GM21723 (cell line): ENCODE data around the gene P2RY6.

Source experiments
- ATAC-seq: cut with Tn5 transposase; IDR thresholded peaks from one replicate; pipeline ENCODE4 v1.9.1; 2021; ENCODE audit warnings: mild to moderate bottlenecking, moderate library complexity; ENCODE audit not compliant: unreplicated experiment

P2RY6 gene

GRCh38 chr11:73295241-73295995, 23.3 kb downstream of the P2RY6 start:
- no peak for ATAC-seq

GRCh38 chr11:73295996-73296318, 23.8 kb downstream of the P2RY6 start:
- ATAC-seq = no peak

- no peak for ATAC-seq
These were observed 24.5 kb downstream of the P2RY6 start for GRCh38 chr11:73296501-73297230.

- no peak for ATAC-seq
These were observed 25.1 kb downstream of the P2RY6 start for GRCh38 chr11:73297231-73297590.

- no peak for ATAC-seq
These were observed 25.6 kb downstream of the P2RY6 start for GRCh38 chr11:73297702-73298101.

- no peak for ATAC-seq
These were observed 26.1 kb downstream of the P2RY6 start for GRCh38 chr11:73298233-73298632.

GRCh38 chr11:73299751-73300150, 27.6 kb downstream of the P2RY6 start:
- ATAC-seq = no peak

GRCh38 chr11:73306069-73306841, 34.1 kb downstream of the P2RY6 start:
- no peak for ATAC-seq

GRCh38 chr11:73306977-73307322, 34.8 kb downstream of the P2RY6 start:
- ATAC-seq = no peak

- ATAC-seq = peak; percentile 63
These were observed 35.3 kb downstream of the P2RY6 start for GRCh38 chr11:73307323-73308002.

GRCh38 chr11:73308003-73308960, 36.1 kb downstream of the P2RY6 start, which contains the start of gene ARHGEF17:
Gene ARHGEF17 (plus strand): TSS chr11:73308276. CDS start chr11:73308639, 363 bp downstream.
- ATAC-seq = peak; percentile 29

- no peak for ATAC-seq
These were observed 37.1 kb downstream of the P2RY6 start for GRCh38 chr11:73308961-73309919.

GRCh38 chr11:73310076-73310475, 37.9 kb downstream of the P2RY6 start:
- ATAC-seq = no peak

- ATAC-seq = no peak
These were observed 38.7 kb downstream of the P2RY6 start for GRCh38 chr11:73310661-73311393.

- no peak for ATAC-seq
These were observed 39.3 kb downstream of the P2RY6 start for GRCh38 chr11:73311394-73311869.

- ATAC-seq = no peak
These were observed 39.9 kb downstream of the P2RY6 start for GRCh38 chr11:73312036-73312435.

- no peak for ATAC-seq
These were observed 40.8 kb downstream of the P2RY6 start for GRCh38 chr11:73312851-73313327.

- no peak for ATAC-seq
These were observed 41.5 kb downstream of the P2RY6 start for GRCh38 chr11:73313652-73314051.
